Smooth muscle cell (in vitro differentiated cells): ENCODE data around the gene CCDC57. TPM values are rescaled to one million over a fixed set of nuclear protein-coding genes. Genes with fewer than 3 reads are reported as not detected.

Experiments
- DNase-seq: peaks from one replicate; lab custom pipeline; 2025; ENCODE audit not compliant: unreplicated experiment; lab: John Stamatoyannopoulos, UW
- H2AFZ ChIP-seq: fragments of 200-600 bp; sonication (generic); 2 replicates; pipeline ENCODE4 v1.6.0; 2016; ENCODE audit warnings: antibody characterized with exemption, low read depth, mild to moderate bottlenecking
- H3F3A ChIP-seq: fragments of 200-600 bp; sonication (generic); 2 replicates; pipeline ENCODE4 v1.6.0; 2017; ENCODE audit warnings: antibody characterized with exemption, low read depth
- H3K27ac ChIP-seq: fragments of 200-600 bp; sonication (generic); 2 replicates; pipeline ENCODE4 v1.5.1; 2016; ENCODE audit warnings: low read depth, mild to moderate bottlenecking
- H3K27me3 ChIP-seq: fragments of 200-600 bp; sonication (generic); 2 replicates; pipeline ENCODE4 v1.6.1; 2016; ENCODE audit warnings: low read depth, mild to moderate bottlenecking
- H3K36me3 ChIP-seq: fragments of 200-600 bp; sonication (generic); 2 replicates; pipeline ENCODE4 v1.5.1; 2016; ENCODE audit warnings: low read depth
- H3K4me1 ChIP-seq: fragments of 200-600 bp; sonication (generic); 2 replicates; pipeline ENCODE4 v1.5.1; 2016; ENCODE audit warnings: low read depth
- H3K4me2 ChIP-seq: fragments of 200-600 bp; sonication (generic); 2 replicates; pipeline ENCODE4 v1.6.0; 2016; ENCODE audit warnings: mild to moderate bottlenecking
- H3K4me3 ChIP-seq: fragments of 200-600 bp; sonication (generic); 2 replicates; pipeline ENCODE4 v1.5.1; 2016; ENCODE audit warnings: mild to moderate bottlenecking
- H3K79me2 ChIP-seq: fragments of 200-600 bp; sonication (generic); 2 replicates; pipeline ENCODE4 v1.6.0; 2016; ENCODE audit warnings: low read depth, mild to moderate bottlenecking
- H3K9ac ChIP-seq: fragments of 200-600 bp; sonication (generic); 2 replicates; pipeline ENCODE4 v1.6.0; 2016; ENCODE audit warnings: low read depth
- H3K9me3 ChIP-seq: fragments of 200-600 bp; sonication (generic); replicated peaks from 2 replicates; pipeline ENCODE4 v1.5.1; 2016; ENCODE audit warnings: low read depth
- H4K20me1 ChIP-seq: fragments of 200-600 bp; sonication (generic); 2 replicates; pipeline ENCODE4 v1.6.0; 2016; ENCODE audit warnings: low read depth
- WGBS: methylation state at CpG from one replicate; pipeline ENCODE4 v1.1.7; 2016; ENCODE audit warnings: low lambda C conversion rate; 5-methylcytosine and 5-hydroxymethylcytosine counted together
- polyA plus RNA-seq: library from polyadenylated mRNA; unstranded; fragments of >200 nt; fragmentation: Nextera tagmentation; extraction: Ambion mirVana; gene quantifications from 2 replicates; pipeline ENCODE4 v1.2.1, GENCODE V29; 2016
- total RNA-seq: library from RNA; depleted of rRNA; stranded (reverse); fragments of >200 nt; gene quantifications from 2 replicates; pipeline ENCODE4 v1.2.3, GENCODE V29; 2014
- TF ChIP-seq, protein P1 (sequence below): fragments of 200-600 bp; sonication (generic); IDR thresholded peaks from 2 replicates; pipeline ENCODE4 v1.5.1; 2017; ENCODE audit warnings: borderline replicate concordance, mild to moderate bottlenecking, antibody characterized with exemption; ENCODE audit not compliant: insufficient read depth, poor library complexity, severe bottlenecking

Gene CCDC57
- total and polyA plus RNA-seq, 2 experiments from 2014 or later: 18.3 to 23.1 TPM

DNA sequence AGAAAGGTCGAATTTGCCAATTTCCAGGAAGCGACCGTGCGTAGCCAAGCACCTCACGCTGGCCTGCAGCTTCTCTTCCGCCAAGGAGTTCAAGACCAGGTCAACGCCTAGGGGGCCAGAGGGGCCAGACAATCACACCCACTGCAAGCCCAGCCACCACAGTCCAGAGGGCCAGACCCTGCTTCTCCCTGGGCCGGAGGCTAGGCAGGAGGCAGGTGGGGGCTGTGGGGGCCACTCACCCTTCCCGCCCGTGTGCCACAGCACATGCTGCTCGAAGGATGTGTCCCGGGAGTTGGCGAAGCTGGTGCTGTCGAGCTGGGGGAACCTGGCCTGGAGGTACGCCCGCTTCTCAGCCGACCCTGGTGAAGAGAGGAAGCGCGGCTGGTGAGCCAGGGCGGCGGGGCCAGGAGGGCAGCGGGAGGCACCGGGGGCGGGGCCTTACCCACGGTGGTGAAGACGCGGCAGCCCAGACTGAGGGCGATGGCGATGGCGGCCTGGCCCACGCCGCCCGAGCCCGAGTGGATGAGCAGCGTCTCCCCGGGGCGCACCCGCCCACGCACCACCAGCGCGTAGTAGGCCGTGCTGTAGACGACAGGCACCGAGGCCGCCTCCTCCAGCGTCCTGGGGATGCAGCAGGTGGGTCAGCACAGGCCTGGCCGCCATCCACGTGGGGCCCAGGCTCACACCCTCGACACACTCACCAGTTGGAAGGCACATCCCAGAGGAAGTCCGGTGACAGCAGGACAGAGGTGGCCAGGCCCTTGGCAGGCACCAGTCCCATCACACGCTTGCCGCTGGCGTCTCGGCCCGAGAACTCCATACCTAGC is 128.9 kb downstream of the CCDC57 start:
- H3K79me2 ChIP-seq: no peaks in the 10 kb centered on the region
- no peak overlapping the region for H3K4me3 ChIP-seq
- no peak for DNase-seq
- no peaks in the 10 kb centered on the region for H3K36me3 ChIP-seq
- H3K27ac ChIP-seq: no peak overlapping the region
- TF ChIP-seq, protein P1, sequence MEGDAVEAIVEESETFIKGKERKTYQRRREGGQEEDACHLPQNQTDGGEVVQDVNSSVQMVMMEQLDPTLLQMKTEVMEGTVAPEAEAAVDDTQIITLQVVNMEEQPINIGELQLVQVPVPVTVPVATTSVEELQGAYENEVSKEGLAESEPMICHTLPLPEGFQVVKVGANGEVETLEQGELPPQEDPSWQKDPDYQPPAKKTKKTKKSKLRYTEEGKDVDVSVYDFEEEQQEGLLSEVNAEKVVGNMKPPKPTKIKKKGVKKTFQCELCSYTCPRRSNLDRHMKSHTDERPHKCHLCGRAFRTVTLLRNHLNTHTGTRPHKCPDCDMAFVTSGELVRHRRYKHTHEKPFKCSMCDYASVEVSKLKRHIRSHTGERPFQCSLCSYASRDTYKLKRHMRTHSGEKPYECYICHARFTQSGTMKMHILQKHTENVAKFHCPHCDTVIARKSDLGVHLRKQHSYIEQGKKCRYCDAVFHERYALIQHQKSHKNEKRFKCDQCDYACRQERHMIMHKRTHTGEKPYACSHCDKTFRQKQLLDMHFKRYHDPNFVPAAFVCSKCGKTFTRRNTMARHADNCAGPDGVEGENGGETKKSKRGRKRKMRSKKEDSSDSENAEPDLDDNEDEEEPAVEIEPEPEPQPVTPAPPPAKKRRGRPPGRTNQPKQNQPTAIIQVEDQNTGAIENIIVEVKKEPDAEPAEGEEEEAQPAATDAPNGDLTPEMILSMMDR: no peak
- no peak overlapping the region for H3K9ac ChIP-seq
- H3K27me3 ChIP-seq: no peaks in the 10 kb centered on the region
- H2AFZ ChIP-seq: no peak overlapping the region
- H3K9me3 ChIP-seq: no peaks in the 10 kb centered on the region
- no peaks in the 10 kb centered on the region for H3K4me1 ChIP-seq
- WGBS: over 99% methylated on average over 31 of the region's 55 CpGs
- peaks cover 61% of the 10 kb centered on the region for H4K20me1 ChIP-seq
- H3K4me2 ChIP-seq: no peak overlapping the region
- H3F3A ChIP-seq: no peaks in the 10 kb centered on the region

DNA sequence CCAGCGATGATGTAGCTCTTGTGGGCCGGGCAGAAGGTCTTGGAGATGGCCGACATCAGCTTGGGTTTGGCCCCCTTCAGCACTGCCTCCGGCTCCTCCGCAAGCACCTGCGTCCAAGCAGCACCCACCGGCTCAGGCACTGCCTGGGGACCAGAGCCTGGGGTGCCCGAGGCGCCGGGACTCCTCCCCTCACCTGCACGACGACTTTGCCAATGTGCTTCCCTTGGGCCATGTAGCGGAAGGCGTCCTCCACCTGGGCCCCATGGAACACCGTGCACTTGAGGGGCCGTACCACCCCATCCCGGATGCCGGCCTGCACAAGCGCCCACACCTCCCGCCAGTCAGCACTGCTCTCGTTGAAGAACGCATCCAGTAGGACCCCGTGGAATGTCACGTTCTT is 129.6 kb downstream of the CCDC57 start:
- Histone ChIP-seq H4K20me1 (peaks cover 55% of the 10 kb centered on the region), H3K36me3 (no peaks in the 10 kb centered on the region), H3K4me1 (no peaks in the 10 kb centered on the region), H3K4me3 (no peak overlapping the region), H3K4me2 (no peak overlapping the region), H3K79me2 (no peaks in the 10 kb centered on the region), H3K9me3 (no peaks in the 10 kb centered on the region), H3K27me3 (no peaks in the 10 kb centered on the region), H2AFZ (no peak overlapping the region), H3F3A (no peaks in the 10 kb centered on the region), H3K9ac (no peak overlapping the region), H3K27ac (no peak overlapping the region)
- TF ChIP-seq, protein P1: no peak
- WGBS: 97% methylated on average over 24 of the region's 24 CpGs
- DNase-seq: no peak

DNA sequence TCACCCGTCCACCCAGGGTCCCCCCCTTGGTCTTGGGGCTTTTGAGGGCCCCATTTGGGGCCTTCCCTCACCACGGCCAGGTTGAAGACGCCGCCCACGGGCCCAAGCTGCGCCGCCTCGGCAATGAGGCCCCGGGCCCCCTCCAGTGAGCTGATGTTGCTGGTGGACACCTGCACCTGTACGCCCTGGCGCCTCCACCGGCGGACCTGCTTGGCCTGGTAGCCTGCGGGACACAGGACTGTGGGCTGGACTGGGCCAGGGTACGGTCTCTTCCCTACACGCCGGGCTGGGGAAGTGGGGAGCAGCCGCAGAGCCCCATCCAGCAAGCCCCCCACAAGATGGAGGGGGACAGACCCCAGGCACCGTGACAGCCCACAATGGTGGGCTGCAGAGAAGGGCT is 130.2 kb downstream of the CCDC57 start:
- H3K4me2 ChIP-seq: no peak overlapping the region
- no peak overlapping the region for H3K9ac ChIP-seq
- DNase-seq: no peak
- no peaks in the 10 kb centered on the region for H3F3A ChIP-seq
- no peaks in the 10 kb centered on the region for H3K4me1 ChIP-seq
- H3K79me2 ChIP-seq: no peaks in the 10 kb centered on the region
- WGBS: 96% methylated on average over 19 of the region's 19 CpGs
- H3K4me3 ChIP-seq: no peak overlapping the region
- TF ChIP-seq, protein P1: no peak
- H3K9me3 ChIP-seq: no peaks in the 10 kb centered on the region
- no peaks in the 10 kb centered on the region for H3K27me3 ChIP-seq
- H3K27ac ChIP-seq: no peak overlapping the region
- H2AFZ ChIP-seq: no peak overlapping the region
- H3K36me3 ChIP-seq: no peaks in the 10 kb centered on the region
- peaks cover 50% of the 10 kb centered on the region for H4K20me1 ChIP-seq

DNA sequence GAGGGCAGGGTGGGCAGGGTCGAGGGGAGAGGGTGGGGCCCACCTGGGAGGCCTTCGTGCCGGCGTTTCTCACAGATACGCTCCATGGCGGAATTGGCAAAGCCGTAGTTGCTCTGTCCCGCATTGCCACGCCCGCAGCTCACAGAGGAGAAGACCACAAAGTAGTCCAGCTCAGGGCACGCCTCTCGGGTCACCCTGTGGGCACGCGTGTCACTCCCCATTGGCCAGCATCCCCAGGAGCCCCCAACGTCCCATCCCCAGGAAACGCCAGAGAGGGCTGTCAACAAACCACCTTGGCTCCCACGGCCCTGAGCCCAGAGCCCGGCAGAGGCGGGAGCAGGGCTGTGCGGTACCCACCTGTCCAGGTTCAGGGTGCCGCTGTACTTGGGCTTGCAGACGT is 130.7 kb downstream of the CCDC57 start:
- Histone ChIP-seq H3K4me2 (no peak overlapping the region), H3K27me3 (no peaks in the 10 kb centered on the region), H3K36me3 (no peaks in the 10 kb centered on the region), H3F3A (no peaks in the 10 kb centered on the region), H3K9me3 (no peaks in the 10 kb centered on the region), H3K79me2 (no peaks in the 10 kb centered on the region), H2AFZ (no peak overlapping the region), H3K4me1 (no peaks in the 10 kb centered on the region), H3K9ac (no peak overlapping the region), H4K20me1 (peaks cover 46% of the 10 kb centered on the region), H3K4me3 (no peak overlapping the region), H3K27ac (no peak overlapping the region)
- no peak for DNase-seq
- WGBS: 95% methylated on average over 21 of the region's 22 CpGs
- TF ChIP-seq, protein P1: no peak
